Measurements from ENCODE around the gene DIAPH2.

Gene DIAPH2

GRCh38 chrX:96753230-96753629 lies 68.6 kb downstream of the DIAPH2 start:
- TF ChIP-seq CTCF (IDR thresholded peaks at IDR 0.05; ENCODE audit: low read depth, low read length, poor library complexity, severe bottlenecking) (no peak), EZH2phosphoT487 (IDR thresholded peaks at IDR 0.05; ENCODE audit: borderline replicate concordance, low read length) (no peak)
- no peaks in the 10 kb centered on the region for H3K4me1 ChIP-seq (ENCODE audit: control insufficient read depth, low read length)
- H3F3A ChIP-seq (ENCODE audit: control insufficient read depth, insufficient read depth): no peaks in the 10 kb centered on the region
- H3K79me2 ChIP-seq (ENCODE audit: control insufficient read depth, low read length): no peaks in the 10 kb centered on the region
- no peaks in the 10 kb centered on the region for H3K9me3 ChIP-seq (ENCODE audit: control insufficient read depth, insufficient read depth, low read length)
- H3K27ac ChIP-seq (ENCODE audit: low read depth, low read length): no peak overlapping the region
- H3K4me3 ChIP-seq (ENCODE audit: low read length): no peak overlapping the region
- no peak overlapping the region for H3K4me2 ChIP-seq (ENCODE audit: low read length)
- no peaks in the 10 kb centered on the region for H3K36me3 ChIP-seq (ENCODE audit: control insufficient read depth, low read length)
- H3K27me3 ChIP-seq (ENCODE audit: control insufficient read depth, low read length): no peaks in the 10 kb centered on the region
- no peaks in the 10 kb centered on the region for H3K9me2 ChIP-seq (replicated peaks; ENCODE audit: control insufficient read depth, low read length)
- no peaks in the 10 kb centered on the region for H4K20me1 ChIP-seq (ENCODE audit: control insufficient read depth, insufficient read depth, low read depth, low read length)

GRCh38 chrX:96756491-96756890 lies 71.8 kb downstream of the DIAPH2 start:
- Histone ChIP-seq H3K9me3 (ENCODE audit: control insufficient read depth, insufficient read depth, low read length) (no peaks in the 10 kb centered on the region), H3K36me3 (ENCODE audit: control insufficient read depth, low read length) (no peaks in the 10 kb centered on the region), H4K20me1 (ENCODE audit: control insufficient read depth, insufficient read depth, low read depth, low read length) (no peaks in the 10 kb centered on the region), H3K27me3 (ENCODE audit: control insufficient read depth, low read length) (no peaks in the 10 kb centered on the region), H3F3A (ENCODE audit: control insufficient read depth, insufficient read depth) (no peaks in the 10 kb centered on the region), H3K4me1 (ENCODE audit: control insufficient read depth, low read length) (no peaks in the 10 kb centered on the region), H3K4me2 (ENCODE audit: low read length) (no peak overlapping the region), H3K4me3 (ENCODE audit: low read length) (no peak overlapping the region), H3K9me2 (replicated peaks; ENCODE audit: control insufficient read depth, low read length) (no peaks in the 10 kb centered on the region), H3K79me2 (ENCODE audit: control insufficient read depth, low read length) (no peaks in the 10 kb centered on the region), H3K27ac (ENCODE audit: low read depth, low read length) (no peak overlapping the region)
- TF ChIP-seq EZH2phosphoT487 (IDR thresholded peaks at IDR 0.05; ENCODE audit: borderline replicate concordance, low read length): no peak
- TF ChIP-seq CTCF (IDR thresholded peaks at IDR 0.05; ENCODE audit: low read depth, low read length, poor library complexity, severe bottlenecking): no peak

- no peak overlapping the region for H3K4me3 ChIP-seq (ENCODE audit: low read length)
- H3K9me2 ChIP-seq (replicated peaks; ENCODE audit: control insufficient read depth, low read length): no peaks in the 10 kb centered on the region
- no peaks in the 10 kb centered on the region for H3K79me2 ChIP-seq (ENCODE audit: control insufficient read depth, low read length)
- H3K4me1 ChIP-seq (ENCODE audit: control insufficient read depth, low read length): peaks cover 11% of the 10 kb centered on the region
- no peak for TF ChIP-seq CTCF (IDR thresholded peaks at IDR 0.05; ENCODE audit: low read depth, low read length, poor library complexity, severe bottlenecking)
- no peak for TF ChIP-seq EZH2phosphoT487 (IDR thresholded peaks at IDR 0.05; ENCODE audit: borderline replicate concordance, low read length)
- no peaks in the 10 kb centered on the region for H3K27me3 ChIP-seq (ENCODE audit: control insufficient read depth, low read length)
- H3K27ac ChIP-seq (ENCODE audit: low read depth, low read length): no peak overlapping the region
- no peaks in the 10 kb centered on the region for H3K9me3 ChIP-seq (ENCODE audit: control insufficient read depth, insufficient read depth, low read length)
- no peak overlapping the region for H3K4me2 ChIP-seq (ENCODE audit: low read length)
- no peaks in the 10 kb centered on the region for H3F3A ChIP-seq (ENCODE audit: control insufficient read depth, insufficient read depth)
- no peaks in the 10 kb centered on the region for H3K36me3 ChIP-seq (ENCODE audit: control insufficient read depth, low read length)
- H4K20me1 ChIP-seq (ENCODE audit: control insufficient read depth, insufficient read depth, low read depth, low read length): no peaks in the 10 kb centered on the region
Measured at GRCh38 chrX:96761566-96761965, 76.9 kb downstream of the DIAPH2 start.

GRCh38 chrX:96763608-96764007 lies 79.0 kb downstream of the DIAPH2 start:
- Histone ChIP-seq H3K9me2 (replicated peaks; ENCODE audit: control insufficient read depth, low read length) (no peaks in the 10 kb centered on the region), H3K79me2 (ENCODE audit: control insufficient read depth, low read length) (no peaks in the 10 kb centered on the region), H4K20me1 (ENCODE audit: control insufficient read depth, insufficient read depth, low read depth, low read length) (no peaks in the 10 kb centered on the region), H3K4me3 (ENCODE audit: low read length) (no peak overlapping the region), H3F3A (ENCODE audit: control insufficient read depth, insufficient read depth) (no peaks in the 10 kb centered on the region), H3K9me3 (ENCODE audit: control insufficient read depth, insufficient read depth, low read length) (no peaks in the 10 kb centered on the region), H3K36me3 (ENCODE audit: control insufficient read depth, low read length) (no peaks in the 10 kb centered on the region), H3K4me2 (ENCODE audit: low read length) (no peak overlapping the region), H3K4me1 (ENCODE audit: control insufficient read depth, low read length) (peaks cover 11% of the 10 kb centered on the region), H3K27me3 (ENCODE audit: control insufficient read depth, low read length) (no peaks in the 10 kb centered on the region), H3K27ac (ENCODE audit: low read depth, low read length) (no peak overlapping the region)
- no peak for TF ChIP-seq EZH2phosphoT487 (IDR thresholded peaks at IDR 0.05; ENCODE audit: borderline replicate concordance, low read length)
- TF ChIP-seq CTCF (IDR thresholded peaks at IDR 0.05; ENCODE audit: low read depth, low read length, poor library complexity, severe bottlenecking): no peak

All from DOHH2 (cell line).